GM12874 (cell line): Measurements from ENCODE around the gene ZMYND19.

Source experiments
- TF ChIP-seq, protein P1 (sequence below): IDR thresholded peaks from 2 replicates; pipeline ENCODE4 v1.5.1; 2011; ENCODE audit warnings: low read depth, mild to moderate bottlenecking, control low read depth, low read length, moderate library complexity; ENCODE audit not compliant: insufficient read depth

ZMYND19 gene

DNA sequence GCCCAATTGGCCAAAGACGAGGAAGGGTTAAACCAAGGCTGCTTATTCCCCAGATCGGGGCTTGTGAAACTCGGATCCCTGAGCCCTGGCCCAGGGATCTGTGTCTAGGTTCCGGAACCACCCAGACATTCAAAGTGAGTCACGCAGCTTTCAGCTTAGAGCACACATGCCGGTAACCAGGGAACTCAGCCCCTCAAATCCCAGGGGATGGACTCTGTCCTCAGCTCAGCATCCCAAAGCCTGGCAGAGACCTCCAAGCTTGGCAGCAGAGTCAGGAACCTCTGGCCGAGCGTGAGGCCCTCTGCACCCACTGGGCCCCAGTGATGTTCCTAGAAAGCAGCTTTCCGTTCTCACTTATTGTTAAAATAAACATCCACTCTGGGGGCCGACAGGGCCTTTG is 45.2 kb downstream of the ZMYND19 start:
- TF ChIP-seq, protein P1, sequence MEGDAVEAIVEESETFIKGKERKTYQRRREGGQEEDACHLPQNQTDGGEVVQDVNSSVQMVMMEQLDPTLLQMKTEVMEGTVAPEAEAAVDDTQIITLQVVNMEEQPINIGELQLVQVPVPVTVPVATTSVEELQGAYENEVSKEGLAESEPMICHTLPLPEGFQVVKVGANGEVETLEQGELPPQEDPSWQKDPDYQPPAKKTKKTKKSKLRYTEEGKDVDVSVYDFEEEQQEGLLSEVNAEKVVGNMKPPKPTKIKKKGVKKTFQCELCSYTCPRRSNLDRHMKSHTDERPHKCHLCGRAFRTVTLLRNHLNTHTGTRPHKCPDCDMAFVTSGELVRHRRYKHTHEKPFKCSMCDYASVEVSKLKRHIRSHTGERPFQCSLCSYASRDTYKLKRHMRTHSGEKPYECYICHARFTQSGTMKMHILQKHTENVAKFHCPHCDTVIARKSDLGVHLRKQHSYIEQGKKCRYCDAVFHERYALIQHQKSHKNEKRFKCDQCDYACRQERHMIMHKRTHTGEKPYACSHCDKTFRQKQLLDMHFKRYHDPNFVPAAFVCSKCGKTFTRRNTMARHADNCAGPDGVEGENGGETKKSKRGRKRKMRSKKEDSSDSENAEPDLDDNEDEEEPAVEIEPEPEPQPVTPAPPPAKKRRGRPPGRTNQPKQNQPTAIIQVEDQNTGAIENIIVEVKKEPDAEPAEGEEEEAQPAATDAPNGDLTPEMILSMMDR: no peak

DNA sequence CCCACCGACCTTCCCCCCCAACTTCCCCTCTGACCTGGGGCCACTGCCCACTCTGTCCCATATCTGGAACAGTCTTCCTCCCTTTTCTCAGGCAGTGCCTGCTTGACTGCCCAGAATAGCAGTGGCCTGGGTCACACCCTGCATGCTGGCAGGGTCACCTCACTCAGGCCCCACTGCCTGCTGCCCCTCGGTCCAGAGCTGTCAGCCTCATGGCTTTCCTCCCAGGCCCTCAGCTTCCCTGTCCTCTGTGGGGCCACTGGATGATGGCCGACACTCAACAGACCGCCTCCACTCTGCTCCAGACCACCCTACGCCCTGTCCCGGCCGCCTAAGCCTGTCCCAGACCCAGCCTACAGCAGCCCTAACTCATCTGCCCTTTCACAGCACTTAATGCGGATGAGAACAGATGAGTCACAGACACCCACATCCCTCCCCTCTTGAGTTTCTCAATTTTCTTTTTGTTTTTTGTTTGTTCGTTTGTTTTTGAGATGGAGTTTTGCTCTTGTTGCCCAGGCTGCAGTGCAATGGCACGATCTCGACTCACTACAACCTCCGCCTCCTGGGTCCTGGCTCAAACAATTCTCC is 46.0 kb downstream of the ZMYND19 start:
- TF ChIP-seq, protein P1: no peak

DNA sequence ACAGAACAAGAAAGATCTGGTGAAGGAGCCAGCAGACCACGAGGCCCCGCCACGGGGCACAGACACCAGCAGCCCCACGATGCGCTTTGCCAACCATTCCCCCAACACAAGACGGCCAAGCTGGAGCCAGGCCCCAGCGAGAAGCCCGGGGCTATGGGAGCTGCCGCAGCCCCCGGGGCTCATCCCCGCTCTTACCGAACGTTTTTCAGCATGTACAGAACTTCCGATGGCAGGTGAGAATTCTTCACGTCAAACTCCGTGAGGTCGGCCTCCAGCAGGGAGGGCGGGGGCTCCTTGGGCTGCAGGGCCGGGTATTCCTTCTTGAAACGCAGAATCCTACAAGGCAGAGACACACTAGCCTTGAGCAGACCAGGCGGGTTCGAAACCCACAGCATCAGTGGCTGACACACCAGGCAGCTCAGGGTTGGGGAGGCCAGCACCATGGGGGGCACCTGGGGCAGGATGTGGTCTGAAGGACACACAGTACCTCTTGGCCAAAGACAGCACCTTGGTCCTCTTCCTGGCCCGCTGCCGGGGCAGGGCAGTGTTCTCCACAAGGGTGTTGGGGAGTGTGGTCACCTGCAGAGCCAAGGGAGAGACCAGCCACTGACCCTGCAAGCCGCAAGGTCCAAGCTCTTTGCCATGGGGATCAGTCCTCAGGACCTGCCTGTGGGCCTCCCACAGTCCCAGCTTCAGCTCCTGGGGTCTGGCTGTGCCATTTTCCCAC is 46.9 kb downstream of the ZMYND19 start:
- TF ChIP-seq, protein P1: no peak

DNA sequence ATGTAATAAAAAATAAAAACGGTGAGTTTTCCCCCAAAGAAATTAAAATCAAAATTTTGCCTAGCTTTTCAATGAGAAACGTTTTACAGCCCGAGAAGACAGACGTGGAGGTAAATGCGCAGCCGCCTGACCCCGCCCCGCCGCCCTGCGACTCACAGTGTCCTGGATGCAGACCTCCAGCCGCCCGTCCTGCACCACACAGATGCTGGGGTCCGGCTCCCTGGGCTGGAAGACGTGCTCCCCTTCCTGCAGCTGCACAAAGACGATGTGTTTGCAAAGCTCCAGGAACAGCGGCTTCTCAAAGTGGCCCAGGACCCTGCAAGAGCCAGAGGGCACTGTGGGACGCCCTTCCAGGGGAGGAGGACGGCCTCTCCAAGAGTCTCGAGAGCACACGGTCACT is 47.8 kb downstream of the ZMYND19 start:
- TF ChIP-seq, protein P1: no peak

DNA sequence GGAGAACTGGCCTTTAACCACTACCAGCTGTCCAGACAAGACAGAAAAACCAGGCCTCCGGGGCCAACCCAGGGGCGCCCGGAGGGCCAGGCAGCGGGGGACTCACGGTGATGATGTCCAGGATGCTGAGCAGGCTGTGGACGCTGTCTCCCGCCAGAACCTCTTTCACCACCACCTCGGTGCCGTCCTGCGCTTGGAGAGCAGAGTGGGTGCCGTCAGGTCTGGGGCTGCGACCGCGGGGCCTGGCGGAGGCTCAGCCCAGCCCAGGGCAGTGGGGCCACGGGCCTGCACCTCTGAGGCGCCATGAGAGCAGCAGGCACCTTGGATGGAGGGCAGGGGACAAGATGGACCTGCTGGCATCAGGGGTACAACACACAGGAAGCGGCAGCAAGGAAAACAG is 49.8 kb downstream of the ZMYND19 start:
- TF ChIP-seq, protein P1: no peak

DNA sequence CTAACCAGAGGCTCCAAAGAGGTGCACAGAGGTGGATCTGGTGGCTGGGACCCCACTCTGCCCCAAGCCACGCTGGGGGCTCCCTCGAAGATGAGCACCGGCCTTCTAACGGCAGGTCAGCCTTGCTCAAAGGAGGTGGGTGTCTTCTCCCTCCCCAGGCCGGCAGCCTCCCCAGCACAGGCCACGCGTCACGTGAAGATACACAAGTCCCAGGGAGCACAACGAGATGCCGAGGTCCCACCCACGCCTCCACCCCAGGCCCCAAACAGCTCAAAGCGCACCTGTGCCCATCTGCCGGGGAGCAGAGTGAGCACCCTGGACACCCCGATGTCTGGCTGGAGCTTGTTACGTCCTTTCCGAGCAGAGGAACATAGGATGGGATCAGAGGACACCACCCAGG is 52.3 kb downstream of the ZMYND19 start:
- TF ChIP-seq, protein P1: no peak

DNA sequence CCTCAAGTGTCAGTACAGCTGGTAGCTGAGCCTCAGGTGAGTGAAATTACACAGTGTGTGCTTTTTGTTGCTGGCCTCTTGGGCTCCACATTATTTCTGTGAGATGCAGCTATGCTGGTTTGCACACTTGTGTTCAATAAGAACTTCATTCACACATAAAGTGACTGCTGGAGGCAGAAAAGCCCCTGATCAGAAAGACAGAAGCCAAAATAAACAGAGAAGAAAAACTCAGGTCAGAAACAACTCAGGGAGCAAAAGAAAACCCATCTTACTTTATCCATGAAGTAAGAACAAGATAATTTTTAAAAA is 55.2 kb downstream of the ZMYND19 start:
- TF ChIP-seq, protein P1: no peak
